ENCODE results near the gene STK32B.
"Not testable (repeated sequence)": the region's sequence is repeated elsewhere in the genome, so short reads cannot be mapped to it uniquely, and the experiment has no call there.

The STK32B gene

DNA sequence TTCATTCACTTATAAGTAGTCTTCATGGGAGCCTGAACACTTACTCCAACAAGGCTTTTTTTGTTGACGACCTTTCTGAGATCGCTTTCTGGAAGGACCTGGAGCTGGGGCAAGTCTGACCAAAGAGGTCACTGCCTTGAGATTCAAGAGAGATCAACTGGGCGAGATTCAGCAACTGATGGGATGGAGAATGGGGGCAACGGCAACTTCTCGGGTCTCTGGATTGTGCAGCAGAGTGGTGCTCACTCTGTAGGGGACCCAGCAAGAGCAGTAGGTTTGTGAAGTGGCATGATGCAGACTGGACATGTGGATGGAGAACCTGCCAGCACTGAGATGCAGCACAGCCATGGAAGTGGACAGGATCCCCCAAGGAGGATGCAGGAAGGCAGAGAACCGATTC lies 369.0 kb downstream of the STK32B start:
- no peak for DNase-seq (ENCODE audit: insufficient read length, low spot score)
- no peak for FAIRE-seq

DNA sequence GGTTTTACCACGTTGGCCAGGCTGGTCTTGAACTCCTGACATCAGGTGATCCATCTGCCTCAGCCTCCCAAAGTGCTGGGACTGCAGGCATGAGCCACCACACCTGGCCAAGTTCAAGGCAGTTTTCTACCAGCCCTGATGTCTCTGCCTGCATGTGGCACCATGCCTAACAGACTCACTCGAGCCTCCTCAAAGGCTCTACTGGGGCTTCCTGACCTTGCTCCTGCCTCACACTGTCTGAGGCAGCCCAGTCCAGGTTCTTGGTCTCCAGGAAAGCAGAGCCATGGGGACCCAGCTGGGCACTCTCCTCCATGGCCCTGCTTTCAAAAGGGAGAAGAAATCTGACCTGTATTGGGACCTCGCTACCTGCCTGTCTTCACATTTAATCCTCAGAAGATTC lies 370.1 kb downstream of the STK32B start:
- DNase-seq (ENCODE audit: insufficient read length, low spot score) = no peak
- no peak for FAIRE-seq

DNA sequence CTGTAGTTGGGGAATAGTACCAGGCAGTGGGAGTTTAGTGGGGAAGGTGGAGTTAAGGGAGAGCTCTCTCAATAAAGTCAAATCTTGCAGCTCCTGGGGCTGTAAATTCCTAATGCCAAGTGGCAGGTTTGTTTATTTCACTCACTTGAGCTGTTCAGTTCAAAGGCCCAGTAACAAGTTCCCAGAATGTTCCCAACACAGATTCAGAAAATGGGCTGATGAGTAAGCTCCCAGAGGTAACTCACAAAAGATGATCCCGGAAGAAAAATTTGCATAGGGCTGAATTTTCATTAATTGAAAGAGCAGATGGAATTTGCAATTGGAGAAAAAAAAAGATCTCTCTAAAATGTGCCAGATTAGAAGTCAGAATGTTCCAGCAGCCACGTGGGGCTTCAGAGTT lies 370.9 kb downstream of the STK32B start:
- no peak for DNase-seq (ENCODE audit: insufficient read length, low spot score)
- no peak for FAIRE-seq

DNA sequence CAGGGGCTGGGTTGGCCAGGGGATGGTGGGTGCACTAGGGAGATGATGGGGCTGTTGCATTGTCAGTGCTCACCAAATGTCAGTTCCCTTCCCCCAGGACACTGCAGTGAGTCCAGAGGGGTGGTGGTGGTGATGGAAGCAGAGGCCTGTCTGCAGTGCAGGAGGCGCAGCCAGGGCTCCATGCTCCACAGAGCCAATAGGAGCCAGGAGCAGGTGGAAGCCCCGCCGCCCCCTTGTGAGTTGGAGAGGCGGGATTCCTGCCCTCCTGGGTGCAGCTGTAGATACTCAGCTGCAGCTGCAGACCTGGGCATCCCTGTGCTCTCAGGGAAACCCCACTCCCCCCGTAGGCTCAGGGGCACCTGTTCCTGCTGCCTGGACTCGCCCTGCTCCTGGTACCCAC lies 372.4 kb downstream of the STK32B start:
- DNase-seq (ENCODE audit: insufficient read length, low spot score) = no peak
- no peak for FAIRE-seq

DNA sequence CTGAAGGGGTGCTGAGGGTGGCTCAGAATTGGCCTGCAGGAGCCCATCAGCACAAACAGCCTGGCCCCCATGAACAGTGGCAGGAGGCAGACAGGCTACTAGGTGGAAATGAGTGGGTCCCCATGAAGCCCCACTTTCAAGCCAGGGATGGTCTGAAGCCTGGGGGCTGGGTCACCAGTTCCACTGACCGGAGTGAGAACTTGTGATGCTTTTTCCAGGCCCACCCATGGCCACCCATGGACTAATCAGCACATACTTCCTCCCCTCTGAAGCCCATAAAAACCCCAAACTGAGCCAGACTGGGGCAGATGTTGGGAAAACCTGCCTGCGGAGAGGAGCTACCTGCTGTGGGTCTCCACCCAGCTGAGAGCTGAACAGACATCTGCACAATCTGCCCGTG lies 372.9 kb downstream of the STK32B start:
- FAIRE-seq = no peak
- no peak for DNase-seq (ENCODE audit: insufficient read length, low spot score)

DNA sequence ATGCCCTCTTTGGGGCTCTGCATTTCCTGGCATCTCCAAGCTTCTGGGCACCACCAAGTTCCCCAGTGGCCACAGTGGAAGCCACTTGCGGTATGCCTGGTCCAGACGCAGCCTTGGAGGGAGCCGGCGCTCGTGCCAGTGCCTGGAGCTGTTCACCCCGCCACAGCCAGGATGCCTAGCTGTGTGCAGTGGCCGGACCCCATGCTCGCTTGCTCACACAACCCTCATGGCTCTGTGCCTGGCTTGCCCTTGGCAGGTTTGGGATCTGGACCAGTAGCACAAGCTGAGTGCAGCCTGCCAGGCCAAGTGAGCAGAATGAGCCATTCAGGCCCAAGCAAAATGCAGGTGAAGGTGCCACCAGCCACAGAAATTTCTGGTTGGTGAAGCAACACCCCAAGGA lies 373.6 kb downstream of the STK32B start:
- FAIRE-seq (peak; percentile 38), DNase-seq (ENCODE audit: insufficient read length, low spot score) (no peak)

DNA sequence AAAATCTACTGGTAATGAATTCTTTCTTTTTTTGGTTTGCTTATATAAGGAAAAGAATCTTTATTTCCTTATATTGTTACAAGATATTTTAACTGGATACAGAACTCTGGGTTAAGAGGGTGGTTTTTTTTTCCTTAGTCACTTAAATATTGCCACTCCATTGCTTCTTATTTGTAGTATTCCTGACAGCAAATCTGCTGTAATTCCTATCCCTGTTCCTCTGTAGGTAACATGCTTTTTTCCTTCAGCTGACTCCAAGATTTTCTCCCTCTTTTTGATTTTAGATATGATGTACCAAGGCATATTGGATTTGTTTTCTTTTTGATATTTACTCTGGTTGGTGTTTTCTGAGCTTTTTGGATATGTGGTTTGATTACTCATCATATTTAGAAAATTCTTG lies 378.5 kb downstream of the STK32B start:
- FAIRE-seq (no peak), DNase-seq (ENCODE audit: insufficient read length, low spot score) (no peak)

DNA sequence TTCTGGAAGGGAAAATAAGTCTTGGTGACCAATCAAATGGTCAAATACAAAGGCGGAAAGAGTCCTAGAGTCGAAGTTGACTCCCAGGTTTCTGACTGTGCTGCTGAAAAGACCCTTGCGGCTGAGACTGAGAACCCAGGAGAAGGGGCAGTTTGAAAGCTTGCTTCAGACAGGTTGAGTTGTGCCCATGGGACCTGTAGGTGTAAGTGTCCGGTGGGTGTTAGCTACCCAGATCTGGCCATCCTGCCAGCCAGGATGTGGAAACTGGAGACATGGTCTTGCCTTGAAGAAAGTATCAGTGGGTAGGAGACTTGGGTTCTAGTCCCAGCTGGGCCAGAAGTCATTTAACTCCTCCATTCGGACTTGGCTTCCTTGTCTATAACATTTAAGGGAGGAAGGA lies 381.9 kb downstream of the STK32B start:
- FAIRE-seq = no peak
- DNase-seq (ENCODE audit: insufficient read length, low spot score) = no peak

DNA sequence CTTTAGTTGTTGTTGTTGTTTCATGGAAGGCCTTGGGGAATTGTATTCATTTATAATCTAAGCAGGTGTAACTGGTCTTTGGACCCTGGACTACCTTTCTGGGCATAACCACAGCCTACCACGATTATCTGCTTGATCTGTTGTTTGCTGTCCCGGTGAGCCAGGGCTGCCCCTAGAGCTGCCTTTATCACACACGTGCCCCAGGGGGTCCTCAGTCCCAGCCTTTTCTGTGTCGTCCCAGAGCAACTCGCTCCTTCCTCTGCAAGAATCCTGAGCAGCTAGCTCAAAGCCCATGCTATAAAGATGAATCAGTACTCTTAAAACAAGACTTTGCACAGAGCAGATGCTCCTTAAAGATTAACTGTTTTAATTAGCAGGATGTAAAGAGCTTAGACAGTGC lies 383.9 kb downstream of the STK32B start:
- DNase-seq (ENCODE audit: insufficient read length, low spot score) (no peak), FAIRE-seq (no peak)

DNA sequence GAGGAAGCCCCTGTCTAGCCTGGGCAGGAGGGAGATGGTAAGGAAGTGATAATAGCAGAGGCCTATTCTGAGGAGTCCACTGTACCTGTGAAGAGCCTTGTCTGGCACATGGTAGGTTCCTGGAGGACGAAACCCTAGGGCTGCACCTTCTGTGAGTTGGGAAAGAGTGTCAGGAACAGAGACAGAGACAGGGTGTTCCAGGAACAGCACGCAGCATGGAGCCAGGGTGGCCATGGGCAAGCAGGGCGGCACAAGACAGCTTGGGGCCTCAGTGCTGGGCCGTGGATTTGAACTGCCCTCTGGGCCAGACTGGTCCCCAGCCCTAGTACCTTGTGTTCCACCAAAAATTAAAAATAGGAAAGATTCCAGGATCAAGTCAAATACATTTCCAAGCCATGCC lies 384.5 kb downstream of the STK32B start:
- DNase-seq (ENCODE audit: insufficient read length, low spot score) = no peak
- FAIRE-seq = no peak

DNA sequence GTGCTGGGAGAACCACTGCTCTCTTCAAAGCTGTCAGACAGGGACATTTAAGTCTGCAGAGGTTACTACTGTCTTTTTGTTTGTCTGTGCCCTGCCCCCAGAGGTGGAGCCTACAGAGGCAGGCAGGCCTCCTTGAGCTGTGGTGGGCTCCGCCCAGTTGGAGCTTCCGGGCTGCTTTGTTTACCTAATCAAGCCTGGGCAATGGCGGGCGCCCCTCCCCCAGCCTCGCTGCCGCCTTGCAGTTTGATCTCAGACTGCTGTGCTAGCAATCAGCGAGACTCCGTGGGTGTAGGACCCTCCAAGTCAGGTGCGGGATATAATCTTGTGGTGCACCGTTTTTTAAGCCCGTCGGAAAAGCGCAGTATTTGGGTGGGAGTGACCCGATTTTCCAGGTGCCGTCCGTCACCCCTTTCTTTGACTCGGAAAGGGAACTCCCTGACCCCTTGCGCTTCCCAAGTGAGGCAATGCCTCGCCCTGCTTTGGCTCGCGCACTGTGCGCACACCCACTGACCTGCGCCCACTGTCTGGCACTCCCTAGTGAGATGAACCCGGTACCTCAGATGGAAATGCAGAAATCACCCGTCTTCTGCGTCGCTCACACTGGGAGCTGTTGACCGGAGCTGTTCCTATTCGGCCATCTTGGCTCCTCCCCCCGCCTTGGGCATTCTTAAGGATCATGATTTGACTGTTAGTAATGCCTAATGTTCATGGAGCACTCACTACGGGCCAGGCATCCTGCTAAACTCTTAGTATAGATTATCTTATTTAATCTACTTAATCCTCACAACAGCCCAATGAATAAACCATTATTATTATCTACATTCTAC lies 392.9 kb downstream of the STK32B start:
- FAIRE-seq; DNase-seq (ENCODE audit: insufficient read length, low spot score): not testable (repeated sequence)

DNA sequence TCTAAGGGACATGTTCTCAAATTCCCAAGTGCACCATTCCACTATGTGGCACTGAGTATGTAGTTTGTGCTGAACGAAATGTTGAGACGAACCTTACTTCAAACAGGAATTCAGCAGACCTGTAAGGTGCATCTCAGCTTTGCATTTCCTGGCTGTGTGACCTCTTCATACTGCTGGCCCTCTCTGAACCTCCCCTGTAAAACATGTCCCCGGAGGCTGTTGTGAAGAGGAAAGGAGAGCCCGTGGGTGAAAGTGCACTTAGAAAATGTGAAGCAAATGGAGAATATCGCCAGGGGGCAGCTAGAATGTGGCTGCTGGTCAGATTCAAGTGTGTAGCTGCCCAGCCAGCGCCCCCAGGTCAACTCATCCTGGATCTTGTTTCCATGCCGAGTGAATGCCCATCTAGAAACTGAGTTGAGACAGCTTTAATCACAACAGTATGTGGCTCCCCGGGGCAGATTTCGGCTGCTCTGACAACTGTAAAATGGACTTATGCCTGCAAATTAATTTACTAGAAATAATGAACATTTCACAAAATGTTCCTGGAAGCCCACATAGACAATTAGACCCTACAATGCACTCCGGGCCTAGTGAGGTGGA lies 393.7 kb downstream of the STK32B start:
- FAIRE-seq (no peak), DNase-seq (ENCODE audit: insufficient read length, low spot score) (no peak)

DNA sequence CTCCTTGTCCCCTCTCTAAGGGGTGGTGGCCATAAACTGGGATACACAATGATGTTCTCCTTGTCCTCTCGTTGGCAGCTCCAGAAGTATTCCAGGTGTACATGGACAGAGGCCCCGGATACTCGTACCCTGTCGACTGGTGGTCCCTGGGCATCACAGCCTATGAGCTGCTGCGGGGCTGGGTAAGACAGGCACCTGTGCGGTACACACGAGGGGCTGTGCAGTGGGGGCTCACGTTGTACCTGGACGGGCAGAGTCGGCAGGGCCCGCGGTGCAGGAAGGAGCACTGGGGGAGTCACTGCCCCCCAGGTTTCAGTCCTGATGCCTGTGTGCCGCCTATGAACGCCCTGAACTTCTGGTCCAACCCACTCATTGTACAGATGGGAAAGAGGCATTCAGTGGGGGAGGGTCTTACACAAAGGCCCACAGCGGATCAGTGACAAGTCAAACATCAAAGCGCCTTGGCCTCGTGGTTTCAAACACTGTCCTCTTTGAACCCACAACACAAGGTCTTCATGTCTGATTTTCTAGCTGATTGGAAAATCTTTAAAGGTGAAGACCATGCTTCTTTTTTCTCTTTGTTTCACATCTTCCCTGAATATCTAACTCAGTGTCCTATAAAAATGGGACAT lies 395.4 kb downstream of the STK32B start:
- DNase-seq (ENCODE audit: insufficient read length, low spot score) (no peak), FAIRE-seq (peak; percentile 20)

DNA sequence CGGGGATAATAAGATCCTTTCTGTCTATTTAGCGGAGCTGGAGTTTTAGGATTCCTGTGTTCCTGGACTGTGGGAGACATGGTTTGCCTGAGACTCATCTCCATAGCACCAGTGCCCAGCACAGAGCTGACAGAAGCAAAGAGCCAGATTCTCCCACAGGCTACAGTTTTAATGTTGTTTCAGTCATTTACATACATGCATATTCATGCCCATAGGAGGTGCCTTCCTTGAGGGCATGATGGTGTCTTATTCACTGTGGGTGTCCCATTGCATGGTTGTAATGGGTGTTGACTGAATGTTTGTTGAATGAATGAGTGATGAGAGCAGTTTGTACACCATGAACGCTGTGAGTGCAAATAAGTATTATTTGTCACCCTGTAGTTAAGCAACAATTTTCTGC lies 396.5 kb downstream of the STK32B start:
- DNase-seq (ENCODE audit: insufficient read length, low spot score) (no peak), FAIRE-seq (no peak)

DNA sequence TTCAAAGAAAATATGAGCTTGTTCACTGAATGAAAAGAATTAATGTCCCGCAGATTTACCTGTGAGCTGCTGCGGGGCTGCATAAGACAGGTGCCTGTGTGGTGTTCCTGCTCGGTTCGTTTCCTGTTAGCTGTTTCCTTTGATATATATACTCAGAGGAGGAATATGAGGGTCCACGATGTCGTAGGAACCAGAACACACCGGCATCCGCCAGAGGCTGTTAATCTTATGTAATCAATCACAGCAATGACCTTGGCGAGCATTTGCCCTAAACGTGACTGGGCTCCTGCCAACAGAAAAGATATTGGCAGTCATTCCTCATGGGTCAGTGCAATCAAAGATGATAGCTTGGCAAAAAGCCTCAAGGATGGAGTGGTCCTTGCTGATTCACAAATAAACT lies 396.9 kb downstream of the STK32B start:
- FAIRE-seq (no peak), DNase-seq (ENCODE audit: insufficient read length, low spot score) (no peak)

DNA sequence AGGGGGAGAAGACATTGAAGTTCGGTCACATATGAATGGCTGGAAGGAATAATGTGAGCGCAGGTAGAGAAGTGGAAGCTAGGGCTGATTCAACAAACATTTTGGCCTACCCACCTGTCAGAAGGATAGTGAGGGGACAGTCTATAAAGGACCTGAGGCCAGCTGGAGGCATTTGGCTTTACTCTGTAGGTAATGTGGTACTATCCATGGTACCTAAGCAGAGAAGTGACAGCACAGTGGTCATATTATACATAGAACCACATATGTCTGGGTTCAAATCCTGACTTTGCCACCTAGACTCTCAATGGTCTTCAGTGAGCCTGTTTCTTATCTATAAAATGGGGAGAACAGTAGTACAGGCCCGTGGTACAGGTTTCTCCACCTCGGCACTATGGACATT lies 400.0 kb downstream of the STK32B start:
- DNase-seq (ENCODE audit: insufficient read length, low spot score) = no peak
- FAIRE-seq = no peak

DNA sequence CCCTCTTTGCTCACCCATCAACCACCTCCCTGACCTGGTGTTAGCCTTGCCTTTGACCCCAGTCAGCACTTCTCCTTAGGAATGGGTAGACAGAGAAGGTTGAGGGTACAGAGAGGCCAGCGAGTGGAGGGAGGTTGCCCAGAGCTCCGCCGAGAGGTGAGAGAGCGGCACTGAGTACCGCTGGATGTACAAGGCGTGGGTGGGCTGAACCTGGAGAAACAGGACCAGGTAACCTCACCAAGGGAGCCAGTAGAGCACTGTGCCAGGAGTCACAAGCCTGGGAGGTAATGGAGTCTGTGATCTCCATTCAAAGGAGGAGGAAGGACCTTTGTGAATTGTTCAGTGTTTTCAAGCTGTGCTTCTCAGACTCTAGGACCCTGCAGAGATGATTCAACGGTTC lies 400.9 kb downstream of the STK32B start:
- no peak for DNase-seq (ENCODE audit: insufficient read length, low spot score)
- no peak for FAIRE-seq

DNA sequence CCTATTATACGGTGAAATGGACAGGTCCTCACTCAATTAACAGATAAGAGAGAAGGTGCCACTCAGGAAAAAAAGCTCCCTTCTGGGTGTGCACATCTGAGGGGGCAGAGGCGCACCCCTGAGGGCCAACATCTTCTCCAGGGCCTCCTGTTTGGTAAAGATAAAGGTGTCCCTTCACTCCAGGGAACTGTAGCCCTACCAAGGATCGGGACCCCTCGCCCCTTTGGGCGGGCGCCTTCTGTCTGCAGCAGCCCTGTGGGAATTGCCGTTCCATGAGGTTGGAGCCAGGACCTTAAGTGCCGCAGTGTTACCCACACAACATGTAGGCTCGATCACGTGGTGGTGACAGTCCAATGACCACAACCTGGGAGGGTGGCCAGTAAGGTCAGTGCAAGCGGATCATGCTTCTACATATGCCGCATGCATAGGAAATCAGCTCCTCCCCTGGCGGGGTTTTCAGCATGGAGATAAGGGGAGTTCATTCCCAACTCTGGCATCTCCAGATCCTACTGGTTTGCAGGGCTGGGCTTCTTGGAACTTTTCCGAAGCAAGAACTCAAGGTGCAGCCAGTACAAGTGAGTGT lies 403.8 kb downstream of the STK32B start:
- DNase-seq (ENCODE audit: insufficient read length, low spot score) (no peak), FAIRE-seq (no peak)

DNA sequence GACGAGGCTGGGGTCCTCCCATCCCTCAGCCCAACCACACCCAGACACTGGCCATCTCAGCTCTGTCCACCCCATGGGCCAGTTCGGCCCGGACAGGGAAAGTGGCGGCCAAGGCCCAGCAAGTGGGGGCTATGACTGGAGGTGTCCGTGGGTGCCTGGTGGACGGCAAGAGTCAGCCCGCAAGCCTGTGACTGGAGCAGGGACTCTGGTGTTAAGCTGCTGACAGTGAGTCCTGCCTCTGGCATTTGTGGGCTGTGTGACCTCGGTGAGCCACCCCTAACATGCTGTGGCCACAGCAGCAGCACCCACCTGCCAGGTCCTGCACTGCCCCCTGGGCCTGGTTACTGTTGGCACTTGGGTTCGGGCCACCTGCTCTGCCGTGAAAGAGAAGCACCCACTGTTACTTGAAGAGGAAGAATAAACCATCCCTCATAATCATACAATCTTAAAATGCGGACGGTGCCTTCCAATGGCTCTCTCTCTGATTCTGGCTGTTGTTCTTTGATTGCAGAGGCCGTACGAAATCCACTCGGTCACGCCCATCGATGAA lies 405.1 kb downstream of the STK32B start:
- no peak for FAIRE-seq
- no peak for DNase-seq (ENCODE audit: insufficient read length, low spot score)

DNA sequence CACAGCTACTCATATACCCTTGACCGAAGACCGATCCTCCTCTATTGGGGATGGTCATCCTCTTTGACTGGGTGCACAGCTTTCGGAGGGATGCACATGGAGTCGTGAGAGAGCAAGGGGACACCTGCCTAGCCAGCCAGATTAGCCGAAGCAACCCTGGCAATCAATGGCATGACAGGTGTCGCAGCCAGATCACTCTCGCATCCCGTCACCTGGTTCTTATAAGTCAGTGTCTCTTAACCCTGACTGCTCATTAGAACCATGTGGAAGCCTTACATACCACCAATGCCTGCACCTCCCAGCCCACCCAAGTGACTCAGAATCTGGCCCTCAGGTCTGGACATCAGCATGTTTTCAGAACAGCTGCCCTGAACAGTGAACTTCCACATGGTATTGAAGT lies 407.4 kb downstream of the STK32B start:
- DNase-seq (ENCODE audit: insufficient read length, low spot score) = no peak
- FAIRE-seq = no peak

DNA sequence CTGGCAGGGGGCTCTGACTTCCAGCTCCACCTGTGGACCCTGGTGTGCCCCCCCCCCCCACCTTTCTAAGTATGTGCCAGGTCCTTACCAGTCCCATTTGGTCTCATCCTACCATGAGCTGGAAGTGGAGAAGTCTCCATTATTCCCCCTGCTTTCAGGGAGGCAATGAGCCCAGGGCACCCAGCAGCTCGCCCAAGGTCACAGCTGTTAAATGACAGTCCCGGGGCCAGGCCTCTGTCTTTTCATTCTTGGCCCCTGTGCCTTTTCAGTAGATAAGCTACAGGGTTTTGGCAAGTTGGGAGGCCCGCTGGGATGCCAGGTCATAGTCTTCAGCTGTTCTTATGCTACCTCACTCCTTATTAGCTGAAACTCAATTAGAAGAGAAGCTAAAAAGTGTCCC lies 408.0 kb downstream of the STK32B start:
- FAIRE-seq (no peak), DNase-seq (ENCODE audit: insufficient read length, low spot score) (no peak)

All from HTR-8/SVneo (cell line).